ENCODE measurements around the gene PLEKHM3.
A peak's percentile ranks its signal among the peaks of the same experiment; 100 is the strongest.

Gene PLEKHM3

DNA sequence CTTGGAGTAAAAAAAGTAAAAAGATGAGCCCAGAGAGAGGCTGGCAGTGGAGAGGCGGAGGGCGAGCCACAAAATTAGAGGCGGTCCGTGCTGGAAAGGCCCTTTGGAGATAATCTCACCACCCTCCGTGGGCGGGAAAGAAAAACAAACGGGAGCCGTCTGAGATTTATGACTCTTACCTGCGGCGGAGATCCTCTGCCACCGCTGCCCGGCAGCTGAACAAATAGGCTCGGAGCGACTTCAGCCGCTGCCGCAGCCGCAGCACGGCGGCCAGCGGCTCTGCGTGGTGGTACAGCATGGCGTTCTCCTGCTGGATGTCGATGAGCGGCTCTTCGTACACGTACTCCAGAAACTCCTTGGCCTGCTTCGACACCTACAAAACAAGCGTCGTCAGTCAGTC is 94.6 kb downstream of the PLEKHM3 start (continued):
- TF ChIP-seq, protein P1, sequence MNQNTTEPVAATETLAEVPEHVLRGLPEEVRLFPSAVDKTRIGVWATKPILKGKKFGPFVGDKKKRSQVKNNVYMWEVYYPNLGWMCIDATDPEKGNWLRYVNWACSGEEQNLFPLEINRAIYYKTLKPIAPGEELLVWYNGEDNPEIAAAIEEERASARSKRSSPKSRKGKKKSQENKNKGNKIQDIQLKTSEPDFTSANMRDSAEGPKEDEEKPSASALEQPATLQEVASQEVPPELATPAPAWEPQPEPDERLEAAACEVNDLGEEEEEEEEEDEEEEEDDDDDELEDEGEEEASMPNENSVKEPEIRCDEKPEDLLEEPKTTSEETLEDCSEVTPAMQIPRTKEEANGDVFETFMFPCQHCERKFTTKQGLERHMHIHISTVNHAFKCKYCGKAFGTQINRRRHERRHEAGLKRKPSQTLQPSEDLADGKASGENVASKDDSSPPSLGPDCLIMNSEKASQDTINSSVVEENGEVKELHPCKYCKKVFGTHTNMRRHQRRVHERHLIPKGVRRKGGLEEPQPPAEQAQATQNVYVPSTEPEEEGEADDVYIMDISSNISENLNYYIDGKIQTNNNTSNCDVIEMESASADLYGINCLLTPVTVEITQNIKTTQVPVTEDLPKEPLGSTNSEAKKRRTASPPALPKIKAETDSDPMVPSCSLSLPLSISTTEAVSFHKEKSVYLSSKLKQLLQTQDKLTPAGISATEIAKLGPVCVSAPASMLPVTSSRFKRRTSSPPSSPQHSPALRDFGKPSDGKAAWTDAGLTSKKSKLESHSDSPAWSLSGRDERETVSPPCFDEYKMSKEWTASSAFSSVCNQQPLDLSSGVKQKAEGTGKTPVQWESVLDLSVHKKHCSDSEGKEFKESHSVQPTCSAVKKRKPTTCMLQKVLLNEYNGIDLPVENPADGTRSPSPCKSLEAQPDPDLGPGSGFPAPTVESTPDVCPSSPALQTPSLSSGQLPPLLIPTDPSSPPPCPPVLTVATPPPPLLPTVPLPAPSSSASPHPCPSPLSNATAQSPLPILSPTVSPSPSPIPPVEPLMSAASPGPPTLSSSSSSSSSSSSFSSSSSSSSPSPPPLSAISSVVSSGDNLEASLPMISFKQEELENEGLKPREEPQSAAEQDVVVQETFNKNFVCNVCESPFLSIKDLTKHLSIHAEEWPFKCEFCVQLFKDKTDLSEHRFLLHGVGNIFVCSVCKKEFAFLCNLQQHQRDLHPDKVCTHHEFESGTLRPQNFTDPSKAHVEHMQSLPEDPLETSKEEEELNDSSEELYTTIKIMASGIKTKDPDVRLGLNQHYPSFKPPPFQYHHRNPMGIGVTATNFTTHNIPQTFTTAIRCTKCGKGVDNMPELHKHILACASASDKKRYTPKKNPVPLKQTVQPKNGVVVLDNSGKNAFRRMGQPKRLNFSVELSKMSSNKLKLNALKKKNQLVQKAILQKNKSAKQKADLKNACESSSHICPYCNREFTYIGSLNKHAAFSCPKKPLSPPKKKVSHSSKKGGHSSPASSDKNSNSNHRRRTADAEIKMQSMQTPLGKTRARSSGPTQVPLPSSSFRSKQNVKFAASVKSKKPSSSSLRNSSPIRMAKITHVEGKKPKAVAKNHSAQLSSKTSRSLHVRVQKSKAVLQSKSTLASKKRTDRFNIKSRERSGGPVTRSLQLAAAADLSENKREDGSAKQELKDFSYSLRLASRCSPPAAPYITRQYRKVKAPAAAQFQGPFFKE (tag by site-specific recombination; IDR thresholded peaks at IDR 0.05; ENCODE audit: borderline replicate concordance) = no peak
- TF ChIP-seq ZNF324 (tag by site-specific recombination; IDR thresholded peaks at IDR 0.05) (no peak), ZNF157 (tag by site-specific recombination; IDR thresholded peaks at IDR 0.05) (no peak), ZNF239 (tag by site-specific recombination; IDR thresholded peaks at IDR 0.05) (no peak), ZNF677 (tag by site-specific recombination; IDR thresholded peaks at IDR 0.05) (no peak), ZFP37 (tag by site-specific recombination; IDR thresholded peaks at IDR 0.05) (no peak; the same call in 1 of the 2 replicates), ZFP69B (tag by site-specific recombination; IDR thresholded peaks at IDR 0.05) (no peak), ZBTB7A (tag by site-specific recombination; IDR thresholded peaks at IDR 0.05; ENCODE audit: low read depth) (no peak), ZNF623 (tag by site-specific recombination; IDR thresholded peaks at IDR 0.05) (no peak), ZNF311 (tag by site-specific recombination; IDR thresholded peaks at IDR 0.05; ENCODE audit: borderline replicate concordance) (no peak), ZSCAN23 (tag by site-specific recombination; IDR thresholded peaks at IDR 0.05) (no peak), ZNF658 (tag by site-specific recombination; IDR thresholded peaks at IDR 0.05) (no peak), SP3 (tag by site-specific recombination; IDR thresholded peaks at IDR 0.05) (0 out of 2 replicates have a peak, but pooled peaks have one; percentile 39), ZNF521 (tag by site-specific recombination; IDR thresholded peaks at IDR 0.05) (no peak), SP7 (tag by site-specific recombination; IDR thresholded peaks at IDR 0.05) (peak; percentile 90), ZNF121 (tag by site-specific recombination; IDR thresholded peaks at IDR 0.05) (no peak), ZNF558 (tag by site-specific recombination; IDR thresholded peaks at IDR 0.05) (no peak), YY1 (tag by site-specific recombination; IDR thresholded peaks at IDR 0.05) (0 out of 2 replicates have a peak, but pooled peaks have one; percentile 36), ZNF341 (tag by site-specific recombination; IDR thresholded peaks at IDR 0.05; ENCODE audit: low read depth) (0 out of 2 replicates have a peak, but pooled peaks have one; percentile 26), ZNF24 (tag by site-specific recombination; IDR thresholded peaks at IDR 0.05) (0 out of 2 replicates have a peak, but pooled peaks have one; percentile 26), ZNF48 (tag by site-specific recombination; IDR thresholded peaks at IDR 0.05) (no peak), ZNF221 (tag by site-specific recombination; IDR thresholded peaks at IDR 0.05; ENCODE audit: borderline replicate concordance) (no peak), BCL11B (tag by site-specific recombination; IDR thresholded peaks at IDR 0.05; ENCODE audit: low read depth) (no peak), ZNF747 (tag by site-specific recombination; IDR thresholded peaks at IDR 0.05) (no peak), ZNF544 (tag by site-specific recombination; IDR thresholded peaks at IDR 0.05) (no peak), ZNF292 (tag by site-specific recombination; IDR thresholded peaks at IDR 0.05; ENCODE audit: borderline replicate concordance, low read depth) (no peak), KLF8 (tag by site-specific recombination; IDR thresholded peaks at IDR 0.05) (no peak)
- TF ChIP-seq, protein P2, sequence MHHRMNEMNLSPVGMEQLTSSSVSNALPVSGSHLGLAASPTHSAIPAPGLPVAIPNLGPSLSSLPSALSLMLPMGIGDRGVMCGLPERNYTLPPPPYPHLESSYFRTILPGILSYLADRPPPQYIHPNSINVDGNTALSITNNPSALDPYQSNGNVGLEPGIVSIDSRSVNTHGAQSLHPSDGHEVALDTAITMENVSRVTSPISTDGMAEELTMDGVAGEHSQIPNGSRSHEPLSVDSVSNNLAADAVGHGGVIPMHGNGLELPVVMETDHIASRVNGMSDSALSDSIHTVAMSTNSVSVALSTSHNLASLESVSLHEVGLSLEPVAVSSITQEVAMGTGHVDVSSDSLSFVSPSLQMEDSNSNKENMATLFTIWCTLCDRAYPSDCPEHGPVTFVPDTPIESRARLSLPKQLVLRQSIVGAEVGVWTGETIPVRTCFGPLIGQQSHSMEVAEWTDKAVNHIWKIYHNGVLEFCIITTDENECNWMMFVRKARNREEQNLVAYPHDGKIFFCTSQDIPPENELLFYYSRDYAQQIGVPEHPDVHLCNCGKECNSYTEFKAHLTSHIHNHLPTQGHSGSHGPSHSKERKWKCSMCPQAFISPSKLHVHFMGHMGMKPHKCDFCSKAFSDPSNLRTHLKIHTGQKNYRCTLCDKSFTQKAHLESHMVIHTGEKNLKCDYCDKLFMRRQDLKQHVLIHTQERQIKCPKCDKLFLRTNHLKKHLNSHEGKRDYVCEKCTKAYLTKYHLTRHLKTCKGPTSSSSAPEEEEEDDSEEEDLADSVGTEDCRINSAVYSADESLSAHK (tag by site-specific recombination; IDR thresholded peaks at IDR 0.05) = peak; percentile 67
- TF ChIP-seq, protein P3, sequence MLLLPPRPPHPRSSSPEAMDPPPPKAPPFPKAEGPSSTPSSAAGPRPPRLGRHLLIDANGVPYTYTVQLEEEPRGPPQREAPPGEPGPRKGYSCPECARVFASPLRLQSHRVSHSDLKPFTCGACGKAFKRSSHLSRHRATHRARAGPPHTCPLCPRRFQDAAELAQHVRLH (tag by site-specific recombination; IDR thresholded peaks at IDR 0.05) = peak; percentile 82
- TF ChIP-seq, protein P4, sequence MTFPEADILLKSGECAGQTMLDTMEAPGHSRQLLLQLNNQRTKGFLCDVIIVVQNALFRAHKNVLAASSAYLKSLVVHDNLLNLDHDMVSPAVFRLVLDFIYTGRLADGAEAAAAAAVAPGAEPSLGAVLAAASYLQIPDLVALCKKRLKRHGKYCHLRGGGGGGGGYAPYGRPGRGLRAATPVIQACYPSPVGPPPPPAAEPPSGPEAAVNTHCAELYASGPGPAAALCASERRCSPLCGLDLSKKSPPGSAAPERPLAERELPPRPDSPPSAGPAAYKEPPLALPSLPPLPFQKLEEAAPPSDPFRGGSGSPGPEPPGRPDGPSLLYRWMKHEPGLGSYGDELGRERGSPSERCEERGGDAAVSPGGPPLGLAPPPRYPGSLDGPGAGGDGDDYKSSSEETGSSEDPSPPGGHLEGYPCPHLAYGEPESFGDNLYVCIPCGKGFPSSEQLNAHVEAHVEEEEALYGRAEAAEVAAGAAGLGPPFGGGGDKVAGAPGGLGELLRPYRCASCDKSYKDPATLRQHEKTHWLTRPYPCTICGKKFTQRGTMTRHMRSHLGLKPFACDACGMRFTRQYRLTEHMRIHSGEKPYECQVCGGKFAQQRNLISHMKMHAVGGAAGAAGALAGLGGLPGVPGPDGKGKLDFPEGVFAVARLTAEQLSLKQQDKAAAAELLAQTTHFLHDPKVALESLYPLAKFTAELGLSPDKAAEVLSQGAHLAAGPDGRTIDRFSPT (tag by site-specific recombination; IDR thresholded peaks at IDR 0.05) = no peak
- TF ChIP-seq, protein P5, sequence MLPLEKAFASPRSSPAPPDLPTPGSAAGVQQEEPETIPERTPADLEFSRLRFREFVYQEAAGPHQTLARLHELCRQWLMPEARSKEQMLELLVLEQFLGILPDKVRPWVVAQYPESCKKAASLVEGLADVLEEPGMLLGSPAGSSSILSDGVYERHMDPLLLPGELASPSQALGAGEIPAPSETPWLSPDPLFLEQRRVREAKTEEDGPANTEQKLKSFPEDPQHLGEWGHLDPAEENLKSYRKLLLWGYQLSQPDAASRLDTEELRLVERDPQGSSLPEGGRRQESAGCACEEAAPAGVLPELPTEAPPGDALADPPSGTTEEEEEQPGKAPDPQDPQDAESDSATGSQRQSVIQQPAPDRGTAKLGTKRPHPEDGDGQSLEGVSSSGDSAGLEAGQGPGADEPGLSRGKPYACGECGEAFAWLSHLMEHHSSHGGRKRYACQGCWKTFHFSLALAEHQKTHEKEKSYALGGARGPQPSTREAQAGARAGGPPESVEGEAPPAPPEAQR (tag by site-specific recombination; IDR thresholded peaks at IDR 0.05) = no peak
